Large intestine (tissue), 3 donors: Measurements from ENCODE around the gene CHST10. TPM values are rescaled to one million over a fixed set of nuclear protein-coding genes. Genes with fewer than 3 reads are reported as not detected.

ENCODE experiments used
- DNase-seq, 2 donors: peaks; one replicate each; pipeline versions ENCODE4 v3.0.0 to v3.0.0-alpha.2; 2013
- H3K27ac ChIP-seq: one replicate; pipeline ENCODE4 v1.5.1; 2013; ENCODE audit warnings: low read length
- H3K27me3 ChIP-seq: 2 replicates; pipeline ENCODE4 v1.6.1; 2013; ENCODE audit warnings: low read length; ENCODE audit not compliant: control insufficient read depth, insufficient read depth
- H3K36me3 ChIP-seq: 2 replicates; pipeline ENCODE4 v1.6.1; 2013; ENCODE audit warnings: low read length; ENCODE audit not compliant: control insufficient read depth, insufficient read depth
- H3K4me1 ChIP-seq: one replicate; pipeline ENCODE4 v1.6.1; 2013; ENCODE audit warnings: low read length; ENCODE audit not compliant: control insufficient read depth, insufficient read depth
- H3K4me3 ChIP-seq: one replicate; pipeline ENCODE4 v1.5.1; 2013; ENCODE audit warnings: low read length
- H3K9me3 ChIP-seq: one replicate; pipeline ENCODE4 v1.6.1; 2013; ENCODE audit warnings: mild to moderate bottlenecking, low read depth, low read length, moderate library complexity; ENCODE audit not compliant: control insufficient read depth
- WGBS: methylation state at CpG from one replicate; pipeline ENCODE4 v1.1.5; 2013; ENCODE audit warnings: low lambda C conversion rate; ENCODE audit not compliant: insufficient coverage; 5-methylcytosine and 5-hydroxymethylcytosine counted together
- polyA plus RNA-seq: library from polyadenylated mRNA; unstranded; fragments of 120-200 nt; gene quantifications from one replicate; pipeline ENCODE4 v1.2.1, GENCODE V29; 2013

Gene CHST10
- polyA plus RNA-seq, 1 donor = 6.4 TPM

- Histone ChIP-seq H3K36me3 (peaks cover 14% of the 10 kb centered on the region), H3K4me1 (no peaks in the 10 kb centered on the region), H3K4me3 (no peak overlapping the region), H3K9me3 (no peaks in the 10 kb centered on the region), H3K27me3 (no peaks in the 10 kb centered on the region), H3K27ac (no peak overlapping the region)
- WGBS = no CpG with 5 or more reads among the region's 6 CpGs
- DNase-seq = no peak
These were observed 10.4 kb downstream of the CHST10 start for GRCh38 chr2:100407073-100407472.

DNA sequence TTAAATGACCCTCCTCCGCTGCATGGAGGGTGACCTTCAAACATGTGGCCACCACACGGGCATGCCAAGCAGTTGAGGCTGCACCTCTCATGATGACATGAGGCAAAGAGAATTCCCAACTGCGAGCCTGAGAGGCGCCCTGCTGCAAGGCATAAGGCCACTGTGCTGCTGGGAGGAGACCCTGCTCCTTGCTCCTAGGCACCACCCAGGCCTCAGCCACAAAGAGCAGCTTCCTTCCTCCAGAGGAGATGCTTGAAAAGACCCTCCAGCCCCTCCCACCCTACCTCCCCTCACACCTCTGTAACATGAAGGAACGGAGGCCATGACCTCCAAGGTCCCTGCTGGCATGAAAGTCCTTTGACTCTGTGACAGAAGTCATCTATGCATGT, 11.4 kb downstream of the CHST10 start:
- H3K36me3 ChIP-seq = peaks cover 14% of the 10 kb centered on the region
- H3K27ac ChIP-seq = no peak overlapping the region
- no peaks in the 10 kb centered on the region for H3K9me3 ChIP-seq
- no peak overlapping the region for H3K4me3 ChIP-seq
- no peak for DNase-seq
- no peaks in the 10 kb centered on the region for H3K27me3 ChIP-seq
- WGBS = no CpG with 5 or more reads among the region's 5 CpGs
- H3K4me1 ChIP-seq = no peaks in the 10 kb centered on the region

DNA sequence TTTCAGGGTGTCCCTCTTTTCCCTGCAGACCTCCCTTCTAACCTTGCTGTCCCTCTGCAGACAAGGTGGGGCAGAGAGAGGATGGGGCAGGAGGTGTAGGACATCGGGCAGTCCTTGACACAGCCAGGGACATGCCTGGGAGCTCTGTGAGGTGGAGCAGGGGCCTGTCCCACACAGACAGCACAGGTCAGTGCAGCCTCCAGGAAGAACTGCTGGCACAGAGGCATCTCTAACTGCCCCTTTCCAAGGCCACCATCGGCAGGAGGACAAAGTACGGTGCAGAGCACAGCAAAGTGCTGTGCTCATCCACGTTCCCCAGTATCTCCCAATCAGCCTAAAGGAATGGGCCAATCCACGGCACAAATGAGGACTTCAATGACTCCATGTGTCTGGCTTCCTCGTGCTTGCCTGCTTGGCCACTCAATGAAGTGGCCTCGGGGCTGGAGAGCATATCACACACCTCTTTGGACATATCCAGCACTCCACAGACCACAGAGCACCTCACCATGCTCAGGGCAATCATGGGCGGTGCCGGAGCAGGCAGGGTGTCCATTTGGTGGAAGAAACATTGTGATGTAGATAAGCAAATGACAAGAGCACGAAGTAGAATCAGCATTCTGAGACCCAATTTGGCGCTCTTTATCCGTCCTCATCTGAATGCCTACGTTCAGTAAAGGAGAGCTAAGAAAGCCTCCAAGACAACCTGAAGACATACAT, 11.9 kb downstream of the CHST10 start:
- Histone ChIP-seq H3K4me1 (no peaks in the 10 kb centered on the region), H3K36me3 (peaks cover 14% of the 10 kb centered on the region)

GRCh38 chr2:100404411-100404810, 13.1 kb downstream of the CHST10 start:
- no peak overlapping the region for H3K27ac ChIP-seq
- DNase-seq = no peak
- WGBS = 85% methylated on average over 4 of the region's 7 CpGs
- no peaks in the 10 kb centered on the region for H3K27me3 ChIP-seq
- no peaks in the 10 kb centered on the region for H3K9me3 ChIP-seq
- H3K4me1 ChIP-seq = no peaks in the 10 kb centered on the region
- no peak overlapping the region for H3K4me3 ChIP-seq
- peaks cover 14% of the 10 kb centered on the region for H3K36me3 ChIP-seq

More for the DNA sequence above, 11.9 kb downstream of the CHST10 start:
- H3K27ac ChIP-seq = no peak overlapping the region
- H3K4me3 ChIP-seq = no peak overlapping the region
- H3K27me3 ChIP-seq = no peaks in the 10 kb centered on the region
- WGBS = 100% methylated on average over 2 of the region's 13 CpGs
- H3K9me3 ChIP-seq = no peaks in the 10 kb centered on the region
- no peak for DNase-seq

GRCh38 chr2:100403722-100404121, 13.7 kb downstream of the CHST10 start:
- H3K4me1 ChIP-seq = no peaks in the 10 kb centered on the region
- H3K36me3 ChIP-seq = peaks cover 14% of the 10 kb centered on the region
- no peak for DNase-seq
- no CpG with 5 or more reads among the region's 10 CpGs for WGBS
- no peaks in the 10 kb centered on the region for H3K27me3 ChIP-seq
- H3K4me3 ChIP-seq = no peak overlapping the region
- H3K27ac ChIP-seq = no peak overlapping the region
- H3K9me3 ChIP-seq = no peaks in the 10 kb centered on the region

DNA sequence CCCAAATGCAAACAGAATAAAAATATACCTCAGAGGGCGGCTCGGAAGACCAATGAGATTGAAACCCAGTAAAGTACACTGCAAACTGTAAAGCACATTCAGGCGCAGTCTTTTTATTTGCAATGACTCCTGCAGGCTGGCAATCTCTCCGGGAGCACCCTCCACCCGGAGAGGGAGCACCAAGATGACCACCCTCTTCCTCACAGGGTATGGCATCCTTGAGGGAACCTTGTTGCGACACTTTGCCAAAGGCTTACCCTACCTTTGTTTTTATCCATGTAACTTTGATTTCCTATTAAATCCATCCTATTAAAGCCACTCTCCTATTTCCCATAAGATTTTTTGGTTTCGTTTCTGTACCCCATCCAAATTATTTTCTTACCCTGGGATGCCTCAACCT, 16.2 kb downstream of the CHST10 start:
- H3K27ac ChIP-seq = no peak overlapping the region
- H3K4me1 ChIP-seq = no peaks in the 10 kb centered on the region
- H3K9me3 ChIP-seq = no peaks in the 10 kb centered on the region
- peaks cover 16% of the 10 kb centered on the region for H3K36me3 ChIP-seq
- no peaks in the 10 kb centered on the region for H3K27me3 ChIP-seq
- no peak for DNase-seq
- no peak overlapping the region for H3K4me3 ChIP-seq
- WGBS = 100% methylated on average over 3 of the region's 7 CpGs

DNA sequence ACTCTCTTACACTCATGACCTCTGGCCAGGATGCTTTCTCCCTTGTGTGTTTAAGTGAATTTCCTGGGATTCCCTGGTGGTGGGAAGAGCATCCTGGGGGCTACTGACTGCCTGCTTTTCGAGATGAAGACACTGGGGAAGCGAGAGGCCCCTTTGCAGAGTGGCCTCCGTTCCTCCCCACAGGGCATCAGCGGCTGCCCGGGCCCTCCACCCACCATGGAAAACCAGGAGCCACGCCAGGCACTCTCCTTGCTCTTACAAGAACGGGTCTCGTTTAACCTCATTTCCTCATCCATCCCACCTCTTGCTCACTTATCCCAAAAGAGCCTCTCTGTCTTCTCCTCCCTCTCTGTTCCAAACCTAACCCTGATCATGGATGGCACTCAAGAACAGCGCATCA, 17.8 kb downstream of the CHST10 start:
- no peaks in the 10 kb centered on the region for H3K9me3 ChIP-seq
- H3K27me3 ChIP-seq = no peaks in the 10 kb centered on the region
- DNase-seq = no peak
- H3K4me1 ChIP-seq = no peaks in the 10 kb centered on the region
- no peak overlapping the region for H3K27ac ChIP-seq
- 100% methylated on average over 2 of the region's 9 CpGs for WGBS
- no peak overlapping the region for H3K4me3 ChIP-seq
- H3K36me3 ChIP-seq = peaks cover 17% of the 10 kb centered on the region

- Histone ChIP-seq H3K27ac (no peak overlapping the region), H3K4me3 (no peak overlapping the region), H3K4me1 (no peaks in the 10 kb centered on the region), H3K27me3 (no peaks in the 10 kb centered on the region), H3K36me3 (peaks cover 13% of the 10 kb centered on the region), H3K9me3 (no peaks in the 10 kb centered on the region)
- no peak for DNase-seq
- WGBS = no CpG with 5 or more reads among the region's 9 CpGs
These were observed 19.5 kb downstream of the CHST10 start for GRCh38 chr2:100397976-100398375.

DNA sequence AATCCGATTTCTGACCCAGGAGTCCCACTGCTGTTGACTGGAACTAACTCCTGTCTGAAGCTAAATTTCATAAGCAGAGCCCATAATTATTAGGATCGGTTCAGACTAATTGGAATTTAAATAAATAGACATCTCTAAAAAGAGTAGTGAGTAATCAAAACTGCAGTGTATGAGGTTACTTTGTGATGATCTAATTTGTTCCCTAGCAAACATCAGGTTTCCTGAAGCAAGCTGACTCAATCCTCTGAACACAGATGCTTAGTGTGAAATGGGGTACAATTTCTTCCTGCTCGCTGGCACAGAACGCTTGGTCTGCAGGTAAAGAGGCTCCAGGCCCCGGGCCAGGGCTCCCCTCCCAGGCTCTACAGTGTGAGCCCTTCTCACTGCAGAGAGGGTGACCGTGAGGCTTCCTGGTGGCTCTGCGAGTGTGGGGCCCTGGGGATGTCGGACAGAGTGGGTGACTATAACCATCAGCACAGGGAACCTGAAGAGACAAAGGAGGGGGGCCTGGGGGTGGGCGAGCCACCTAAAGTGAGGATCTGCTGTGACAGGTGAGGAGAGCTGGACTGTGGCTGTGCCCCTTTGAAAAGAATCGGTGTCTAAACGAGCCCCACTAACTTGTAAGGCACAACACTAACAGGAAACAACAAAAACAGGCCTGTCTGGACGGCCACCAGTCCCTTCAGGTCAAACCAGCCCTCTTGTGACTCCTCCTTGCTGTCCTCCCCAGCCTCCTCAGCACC, 20.2 kb downstream of the CHST10 start:
- H3K36me3 ChIP-seq = peaks cover 18% of the 10 kb centered on the region

DNA sequence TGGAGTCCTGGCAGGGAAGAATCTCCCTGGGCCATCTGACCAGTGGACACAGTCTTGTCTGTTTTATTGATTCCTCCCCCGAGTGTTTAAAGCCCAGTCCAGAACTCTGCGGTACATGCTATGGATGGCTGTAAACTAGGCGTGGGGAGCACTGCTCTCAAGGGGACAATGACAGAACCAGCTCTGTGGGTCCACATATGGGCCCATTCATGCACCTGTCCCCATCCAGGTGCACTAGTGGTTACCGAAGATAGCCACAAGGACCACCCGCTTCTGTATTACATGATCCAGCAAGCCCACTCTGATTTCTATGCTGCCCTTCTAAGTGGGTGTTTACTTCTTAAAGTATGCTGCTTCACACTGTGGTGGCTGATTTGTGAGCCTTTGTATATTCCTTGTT, 21.0 kb downstream of the CHST10 start:
- H3K4me1 ChIP-seq = no peaks in the 10 kb centered on the region
- no peak overlapping the region for H3K4me3 ChIP-seq
- H3K9me3 ChIP-seq = no peaks in the 10 kb centered on the region
- no CpG with 5 or more reads among the region's 5 CpGs for WGBS
- no peaks in the 10 kb centered on the region for H3K27me3 ChIP-seq
- no peak overlapping the region for H3K27ac ChIP-seq
- DNase-seq = no peak
- peaks cover 18% of the 10 kb centered on the region for H3K36me3 ChIP-seq

More for the DNA sequence above, 20.2 kb downstream of the CHST10 start:
- Histone ChIP-seq H3K27me3 (no peaks in the 10 kb centered on the region), H3K4me3 (no peak overlapping the region), H3K4me1 (no peaks in the 10 kb centered on the region), H3K9me3 (no peaks in the 10 kb centered on the region), H3K27ac (no peak overlapping the region)
- WGBS = no CpG with 5 or more reads among the region's 12 CpGs
- DNase-seq = no peak
